A549 (cell line): ENCODE results near the gene ZXDC. TPM values are rescaled to one million over a fixed set of nuclear protein-coding genes. Genes with fewer than 3 reads are reported as not detected.

ENCODE experiments used
- ATAC-seq, 2 experiments: fragments of 200-7000 bp in 1 of 2; fragments of >200 bp in 1 of 2; cut with Nextera tagmentation in 1 of 2; cut with Tn5 transposase in 1 of 2; 3 replicates each; pipeline versions ENCODE4 v1.8.0 to v1.9.1; 2018 to 2020; ENCODE audit warnings: mild to moderate bottlenecking in 1 of 2, moderate library complexity in 1 of 2
- CTCF ChIA-PET: fragments of 300-600 bp; sonication (Branson Sonifier 250); formaldehyde crosslinking; extraction: SDS; loops from one replicate; lab custom pipeline; 2021; ENCODE audit warnings: antibody characterized with exemption, inconsistent platforms; lab: Yijun Ruan, JAX
- POLR2A ChIA-PET: fragments of 350-600 bp; formaldehyde crosslinking; extraction: SDS; loops from one replicate; lab custom pipeline; 2021; ENCODE audit warnings: antibody characterized with exemption, inconsistent platforms; lab: Yijun Ruan, JAX
- DNase-seq, 2 experiments: peaks; one replicate each; pipeline versions ENCODE4 v3.0.0 to v3.0.0-alpha.2; 2011 to 2016; ENCODE audit warnings: low read depth in 1 of 2, low spot score in 1 of 2
- FAIRE-seq: peaks from 2 replicates; lab custom pipeline; 2011; peaks lifted over from hg19 to GRCh38; lab: Jason Lieb, UNC
- H3K27ac ChIP-seq, 2 experiments: fragments of >200 bp; sonication (Bioruptor Twin); formaldehyde crosslinking; 3 replicates each; pipeline ENCODE4 v1.5.1; 2016 to 2017
- H3K4me1 ChIP-seq: fragments of >200 bp; sonication (Bioruptor Twin); formaldehyde crosslinking; 3 replicates; pipeline ENCODE4 v1.6.1; 2016
- H3K4me2 ChIP-seq: fragments of >200 bp; sonication (Bioruptor Twin); formaldehyde crosslinking; 3 replicates; pipeline ENCODE4 v1.6.1; 2016
- H3K4me3 ChIP-seq: fragments of >200 bp; sonication (Bioruptor Twin); formaldehyde crosslinking; 3 replicates; pipeline ENCODE4 v1.5.1; 2016
- H3K9me3 ChIP-seq: fragments of >200 bp; sonication (Bioruptor Twin); formaldehyde crosslinking; 3 replicates; pipeline ENCODE4 v1.6.1; 2016
- BCL3 ChIP-seq: fragments of >200 bp; sonication (Bioruptor Twin); formaldehyde crosslinking; IDR thresholded peaks from 3 replicates; pipeline ENCODE4 v1.6.1; 2016
- CEBPB ChIP-seq, 2 experiments: fragments of >200 bp in 1 of 2; sonication (Bioruptor Twin) in 1 of 2; formaldehyde crosslinking in 1 of 2; IDR thresholded peaks; 2 replicates each; pipeline ENCODE4 v1.6.1; 2012 to 2016
- CHD4 ChIP-seq: fragments of 200-600 bp; sonication (generic); IDR thresholded peaks from 2 replicates; pipeline ENCODE4 v1.6.1; 2016; ENCODE audit warnings: antibody characterized with exemption, mild to moderate bottlenecking, borderline replicate concordance
- EHMT2 ChIP-seq: fragments of 200-600 bp; sonication (generic); IDR thresholded peaks from 2 replicates; pipeline ENCODE4 v1.6.1; 2016; ENCODE audit warnings: antibody characterized with exemption, low read depth, mild to moderate bottlenecking, moderate library complexity
- ELK1 ChIP-seq: fragments of 150-350 bp; IDR thresholded peaks from 2 replicates; pipeline ENCODE4 v1.6.1; 2014; ENCODE audit warnings: low read depth, mild to moderate bottlenecking, low read length
- EP300 ChIP-seq, 2 experiments: fragments of >200 bp; sonication (Bioruptor Twin); formaldehyde crosslinking; IDR thresholded peaks; 2 replicates in 1 of 2; 3 replicates in 1 of 2; pipeline ENCODE4 v1.6.1; 2016 to 2017
- FOSL2 ChIP-seq, 2 experiments: fragments of 450-650 bp in 1 of 2; fragments of >200 bp in 1 of 2; sonication (Bioruptor Twin) in 1 of 2; formaldehyde crosslinking; IDR thresholded peaks; 2 replicates each; pipeline versions ENCODE4 v1.5.0 to v1.6.1; 2016 to 2020; ENCODE audit warnings: mild to moderate bottlenecking in 1 of 2, moderate library complexity in 1 of 2
- FOXS1 ChIP-seq: fragments of 250-450 bp; sonication (Bioruptor Pico); IDR thresholded peaks from 2 replicates; pipeline ENCODE4 v1.5.0; 2020; ENCODE audit warnings: mild to moderate bottlenecking, moderate library complexity
- GATA3 ChIP-seq: IDR thresholded peaks from 2 replicates; pipeline ENCODE4 v1.6.1; 2012; ENCODE audit warnings: borderline replicate concordance
- HDAC2 ChIP-seq: fragments of 200-600 bp; sonication (generic); IDR thresholded peaks from 2 replicates; pipeline ENCODE4 v1.6.1; 2016
- HOXB13 ChIP-seq: fragments of 250-450 bp; sonication (Bioruptor Pico); IDR thresholded peaks from 2 replicates; pipeline ENCODE4 v1.5.0; 2020; ENCODE audit warnings: low read depth, mild to moderate bottlenecking, moderate library complexity
- JUN ChIP-seq, 2 experiments: fragments of >200 bp; sonication (Bioruptor Twin); formaldehyde crosslinking; IDR thresholded peaks; 2 replicates in 1 of 2; 3 replicates in 1 of 2; pipeline ENCODE4 v1.6.1; 2016 to 2017
- KDM5A ChIP-seq: fragments of 200-600 bp; sonication (generic); IDR thresholded peaks from 2 replicates; pipeline ENCODE4 v1.6.1; 2016; ENCODE audit warnings: antibody characterized with exemption, mild to moderate bottlenecking
- MAX ChIP-seq: IDR thresholded peaks from 2 replicates; pipeline ENCODE4 v1.6.1; 2012
- NFE2L2 ChIP-seq: fragments of 150-350 bp; conservative IDR thresholded peaks from 2 replicates; pipeline ENCODE4 v1.6.1; 2014; ENCODE audit warnings: low read length
- NR3C1 ChIP-seq: fragments of >200 bp; sonication (Bioruptor Twin); formaldehyde crosslinking; IDR thresholded peaks from 3 replicates; pipeline ENCODE4 v1.6.1; 2017
- PHF8 ChIP-seq: fragments of 200-600 bp; sonication (generic); IDR thresholded peaks from 2 replicates; pipeline ENCODE4 v1.6.1; 2016; ENCODE audit warnings: low read depth, mild to moderate bottlenecking, antibody characterized with exemption, moderate library complexity, borderline replicate concordance
- POLR2A ChIP-seq: IDR thresholded peaks from 2 replicates; pipeline ENCODE4 v1.6.1; 2012; ENCODE audit warnings: mild to moderate bottlenecking, low read length
- RAD21 ChIP-seq, 2 experiments: fragments of >200 bp in 1 of 2; sonication (Bioruptor Twin) in 1 of 2; formaldehyde crosslinking in 1 of 2; IDR thresholded peaks in 1 of 2; conservative IDR thresholded peaks in 1 of 2; 2 replicates in 1 of 2; 3 replicates in 1 of 2; pipeline ENCODE4 v1.6.1; 2012 to 2018; ENCODE audit warnings: inconsistent platforms in 1 of 2
- RARB ChIP-seq: fragments of 250-450 bp; sonication (Bioruptor Pico); IDR thresholded peaks from 2 replicates; pipeline ENCODE4 v1.8.0; 2021; ENCODE audit warnings: mild to moderate bottlenecking, moderate library complexity
- RCOR1 ChIP-seq: fragments of 150-350 bp; IDR thresholded peaks from 2 replicates; pipeline ENCODE4 v1.6.1; 2014; ENCODE audit warnings: antibody characterized with exemption, low read length, low read depth
- REST ChIP-seq: fragments of 200-600 bp; sonication (generic); IDR thresholded peaks from 2 replicates; pipeline ENCODE4 v1.6.1; 2016; ENCODE audit warnings: antibody characterized with exemption, mild to moderate bottlenecking, moderate library complexity
- TP53 ChIP-seq: fragments of 250-450 bp; sonication (Bioruptor Pico); IDR thresholded peaks from 2 replicates; pipeline ENCODE4 v1.5.0; 2021; ENCODE audit warnings: mild to moderate bottlenecking, moderate library complexity
- ZC3H11A ChIP-seq: fragments of 450-650 bp; IDR thresholded peaks from 2 replicates; pipeline ENCODE4 v1.6.1; 2014; ENCODE audit warnings: antibody characterized with exemption, mild to moderate bottlenecking
- ZNF302 ChIP-seq: fragments of 250-450 bp; sonication (Bioruptor Pico); IDR thresholded peaks from 2 replicates; pipeline ENCODE4 v1.9.0; 2021; ENCODE audit warnings: inconsistent platforms, mild to moderate bottlenecking, moderate library complexity
- ZSCAN20 ChIP-seq: fragments of 250-450 bp; sonication (Bioruptor Pico); IDR thresholded peaks from 2 replicates; pipeline ENCODE4 v1.8.0; 2022; ENCODE audit warnings: mild to moderate bottlenecking, moderate library complexity
- WGBS: methylation state at CpG from one replicate; pipeline ENCODE4 v1.1.6; 2017; ENCODE audit errors: missing lambda C conversion rate; 5-methylcytosine and 5-hydroxymethylcytosine counted together
- polyA plus RNA-seq, 4 experiments: library from polyadenylated mRNA; depleted of rRNA in 3 of 4; stranded (reverse); fragments of >200 nt; fragmentation: RNase III in 1 of 4; extraction: RNeasy Plus Mini Kit Qiagen cat#74134 plus additional on column Dnase treatment in 1 of 4; gene quantifications; 2 replicates in 3 of 4; 3 replicates in 1 of 4; pipeline ENCODE4 v1.2.3, GENCODE V29; 2011 to 2017

Gene ZXDC
- polyA plus RNA-seq, 2 of the 4 experiments (the other 2 are of a cell fraction): 6.0 to 8.5 TPM

GRCh38 chr3:126414406-126414805 is 61.3 kb downstream of the ZXDC start:
- WGBS: 80% methylated on average over 1 of the region's 11 CpGs
- no peak overlapping the region for H3K27ac ChIP-seq
- DNase-seq: no peak
- CTCF ChIA-PET: interaction anchor here (1.0 to 1.2 kb wide), 2 partner anchors 16 to 312 kb away, joined by 3 read pairs; no protein-coding TSS in a partner anchor
- no peak for ATAC-seq
- H3K4me3 ChIP-seq: no peak overlapping the region
- no peak overlapping the region for H3K4me2 ChIP-seq
- no peaks in the 10 kb centered on the region for H3K4me1 ChIP-seq
- no peak for FAIRE-seq
- H3K9me3 ChIP-seq: no peaks in the 10 kb centered on the region
- POLR2A ChIA-PET: no interaction called here
- no peak for TF ChIP-seq ZC3H11A
- no peak for TF ChIP-seq FOSL2 (IDR thresholded peaks at IDR 0.05)
- TF ChIP-seq FOSL2 (CRISPR knock-in tag; IDR thresholded peaks at IDR 0.05): no peak

- ChIA-PET POLR2A (no interaction called here), CTCF (interaction anchor here (1.0 to 1.2 kb wide), 2 partner anchors 16 to 311 kb away, joined by 3 read pairs; no protein-coding TSS in a partner anchor)
- H3K4me1 ChIP-seq: no peaks in the 10 kb centered on the region
- no peak overlapping the region for H3K27ac ChIP-seq
- DNase-seq (no peak), ATAC-seq (no peak), FAIRE-seq (no peak)
- H3K9me3 ChIP-seq: no peaks in the 10 kb centered on the region
- no peak overlapping the region for H3K4me2 ChIP-seq
- no peak for TF ChIP-seq HDAC2
- no peak for TF ChIP-seq ELK1
- no peak for TF ChIP-seq ZNF302 (CRISPR knock-in tag)
- TF ChIP-seq TP53 (CRISPR knock-in tag): no peak
- no peak for TF ChIP-seq ZC3H11A
- TF ChIP-seq HOXB13 (CRISPR knock-in tag): no peak
- TF ChIP-seq CHD4: no peak
- no peak for TF ChIP-seq EHMT2
- TF ChIP-seq PHF8: no peak
- no peak for TF ChIP-seq FOXS1 (CRISPR knock-in tag)
- TF ChIP-seq CEBPB (IDR thresholded peaks at IDR 0.05): no peak
- TF ChIP-seq FOSL2 (IDR thresholded peaks at IDR 0.05): no peak
- no peak for TF ChIP-seq FOSL2 (CRISPR knock-in tag; IDR thresholded peaks at IDR 0.05)
- TF ChIP-seq EP300 (IDR thresholded peaks at IDR 0.05): no peak
- no peak for TF ChIP-seq GATA3
- TF ChIP-seq ZSCAN20: no peak
- no peak overlapping the region for H3K4me3 ChIP-seq
- WGBS: 17% methylated on average over 2 of the region's 4 CpGs
These were observed 62.0 kb downstream of the ZXDC start for GRCh38 chr3:126413693-126414080.

- no peak for FAIRE-seq
- CTCF ChIA-PET: interaction anchor here (0.5 to 1.2 kb wide), 3 partner anchors 16 to 278 kb away, joined by 3 read pairs; no protein-coding TSS in a partner anchor
- H3K4me3 ChIP-seq: no peak overlapping the region
- no peak for TF ChIP-seq REST
- no peak for TF ChIP-seq MAX
- no peak for TF ChIP-seq NR3C1
- no peak for TF ChIP-seq FOSL2 (IDR thresholded peaks at IDR 0.05)
- TF ChIP-seq FOSL2 (CRISPR knock-in tag; IDR thresholded peaks at IDR 0.05): no peak
- no peak for TF ChIP-seq RAD21 (conservative IDR thresholded peaks at IDR 0.05 in 1 of 2, IDR thresholded peaks at IDR 0.05 in 1 of 2)
- no peak for TF ChIP-seq BCL3
- TF ChIP-seq RCOR1: no peak
- no peak for TF ChIP-seq KDM5A
- no peak for TF ChIP-seq JUN (IDR thresholded peaks at IDR 0.05)
- TF ChIP-seq PHF8: no peak
- no peak for TF ChIP-seq POLR2A
- no peak for TF ChIP-seq NFE2L2
- TF ChIP-seq RARB (CRISPR knock-in tag): no peak
- TF ChIP-seq CHD4: no peak
These were observed 62.6 kb downstream of the ZXDC start for GRCh38 chr3:126412841-126413692.

More at GRCh38 chr3:126412841-126413692, 62.6 kb downstream of the ZXDC start:
- DNase-seq (no peak), ATAC-seq (no peak)
- no peak overlapping the region for H3K4me2 ChIP-seq
- H3K9me3 ChIP-seq: no peaks in the 10 kb centered on the region
- WGBS: 62% methylated on average over 6 of the region's 6 CpGs
- H3K4me1 ChIP-seq: no peaks in the 10 kb centered on the region
- POLR2A ChIA-PET: no interaction called here
- no peak overlapping the region for H3K27ac ChIP-seq
